ENCODE data around the gene MYT1. TPM values are rescaled to one million over a fixed set of nuclear protein-coding genes. Genes with fewer than 3 reads are reported as not detected.

MYT1 gene
- polyA plus RNA-seq, 3 donors, result not detected

DNA sequence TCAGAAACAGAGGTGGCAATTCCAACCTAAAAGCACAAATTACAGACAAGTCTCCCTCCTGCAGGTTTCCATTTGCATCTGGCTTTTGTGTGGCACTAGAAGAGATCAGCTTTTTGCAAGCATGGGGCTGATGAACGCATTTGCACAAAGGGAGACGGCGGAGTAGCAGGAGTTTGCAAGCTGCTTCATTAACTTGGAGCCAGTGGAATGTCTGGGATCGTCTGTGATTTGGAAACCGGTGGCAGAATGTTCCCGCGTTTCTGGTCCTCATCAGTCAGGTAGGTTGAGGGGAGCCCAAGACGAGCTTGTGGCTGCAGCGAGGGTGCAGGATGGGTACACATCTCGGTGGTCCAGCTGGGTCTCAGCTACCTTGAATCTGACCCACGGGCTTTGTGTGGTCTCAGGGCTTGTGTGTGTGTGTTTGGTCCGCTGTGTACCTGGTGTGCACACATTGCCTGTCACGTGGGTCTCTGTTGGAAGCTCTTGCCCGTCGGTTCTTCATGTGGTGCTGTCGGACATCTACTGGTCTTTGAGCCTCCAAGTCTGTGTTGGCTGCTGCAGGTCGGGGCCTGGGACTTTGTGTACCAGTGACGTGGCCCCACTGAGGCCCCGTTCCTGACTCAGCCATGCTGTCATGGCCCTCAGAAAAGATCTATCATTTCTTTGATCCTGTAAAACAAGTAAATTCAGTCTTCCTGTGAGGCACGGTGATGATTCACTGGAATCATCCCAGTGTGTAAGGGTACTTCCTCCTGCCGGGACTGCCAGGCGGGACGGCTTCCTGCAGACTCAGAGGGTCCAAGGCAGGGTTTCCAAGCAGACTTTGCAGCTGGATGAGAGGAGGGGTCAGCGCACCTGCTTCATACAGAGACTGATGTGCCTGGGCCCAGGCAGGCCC is 12.4 kb upstream of the MYT1 start:
- Histone ChIP-seq H3K4me1 (ENCODE audit: control insufficient read depth in 1 of 2, insufficient read depth in 2 of 2, low read length in 2 of 2) (no peaks in the 10 kb centered on the region), H3K27me3 (ENCODE audit: control insufficient read depth in 2 of 2, insufficient read depth in 2 of 2, low read length in 2 of 2) (no peaks in the 10 kb centered on the region), H3K4me3 (replicated peaks in 1 of 3; ENCODE audit: low read depth in 2 of 3, low read length in 3 of 3) (no peak overlapping the region), H3K9me3 (replicated peaks in 1 of 2; ENCODE audit: control insufficient read depth in 1 of 2, insufficient read depth in 1 of 2, low read length in 2 of 2) (peaks cover 4 to 12% of the 10 kb centered on the region in 2 donors), H2AFZ (ENCODE audit: insufficient read depth, low read depth, low read length, poor library complexity, severe bottlenecking) (no peak overlapping the region), H3K79me2 (ENCODE audit: insufficient read depth, low read length) (no peaks in the 10 kb centered on the region), H3K4me2 (replicated peaks; ENCODE audit: extremely low read depth, low read length, poor library complexity, severe bottlenecking) (no peak overlapping the region), H3K9ac (ENCODE audit: insufficient read depth, low read length, poor library complexity, severe bottlenecking) (no peak overlapping the region), H4K20me1 (ENCODE audit: insufficient read depth, low read length) (no peaks in the 10 kb centered on the region), H3K36me3 (replicated peaks in 1 of 2; ENCODE audit: control insufficient read depth in 1 of 2, insufficient read depth in 2 of 2, low read length in 2 of 2) (no peaks in the 10 kb centered on the region), H3K27ac (ENCODE audit: low read depth in 1 of 2, low read length in 2 of 2) (no peak overlapping the region)
- Mint-ChIP-seq H3K27me3 (ENCODE audit: low read depth in 3 of 3) (peaks cover 0 to 7% (median 1%) of the 10 kb centered on the region in 3 donors), H3K4me1 (no peaks in the 10 kb centered on the region), H3K36me3 (no peaks in the 10 kb centered on the region), H3K9me3 (peaks cover 0 to 13% (median 2%) of the 10 kb centered on the region in 7 donors), H3K27ac (no peak overlapping the region), H3K4me3 (no peak overlapping the region)
- intact Hi-C loops (cut with micrococcal nuclease), result no loop called here
- no peak for DNase-seq
- WGBS (ENCODE audit: insufficient coverage), result 85% methylated on average over 24 of the region's 24 CpGs
- TF ChIP-seq, protein P1, sequence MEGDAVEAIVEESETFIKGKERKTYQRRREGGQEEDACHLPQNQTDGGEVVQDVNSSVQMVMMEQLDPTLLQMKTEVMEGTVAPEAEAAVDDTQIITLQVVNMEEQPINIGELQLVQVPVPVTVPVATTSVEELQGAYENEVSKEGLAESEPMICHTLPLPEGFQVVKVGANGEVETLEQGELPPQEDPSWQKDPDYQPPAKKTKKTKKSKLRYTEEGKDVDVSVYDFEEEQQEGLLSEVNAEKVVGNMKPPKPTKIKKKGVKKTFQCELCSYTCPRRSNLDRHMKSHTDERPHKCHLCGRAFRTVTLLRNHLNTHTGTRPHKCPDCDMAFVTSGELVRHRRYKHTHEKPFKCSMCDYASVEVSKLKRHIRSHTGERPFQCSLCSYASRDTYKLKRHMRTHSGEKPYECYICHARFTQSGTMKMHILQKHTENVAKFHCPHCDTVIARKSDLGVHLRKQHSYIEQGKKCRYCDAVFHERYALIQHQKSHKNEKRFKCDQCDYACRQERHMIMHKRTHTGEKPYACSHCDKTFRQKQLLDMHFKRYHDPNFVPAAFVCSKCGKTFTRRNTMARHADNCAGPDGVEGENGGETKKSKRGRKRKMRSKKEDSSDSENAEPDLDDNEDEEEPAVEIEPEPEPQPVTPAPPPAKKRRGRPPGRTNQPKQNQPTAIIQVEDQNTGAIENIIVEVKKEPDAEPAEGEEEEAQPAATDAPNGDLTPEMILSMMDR (IDR thresholded peaks at IDR 0.05), result no peak

DNA sequence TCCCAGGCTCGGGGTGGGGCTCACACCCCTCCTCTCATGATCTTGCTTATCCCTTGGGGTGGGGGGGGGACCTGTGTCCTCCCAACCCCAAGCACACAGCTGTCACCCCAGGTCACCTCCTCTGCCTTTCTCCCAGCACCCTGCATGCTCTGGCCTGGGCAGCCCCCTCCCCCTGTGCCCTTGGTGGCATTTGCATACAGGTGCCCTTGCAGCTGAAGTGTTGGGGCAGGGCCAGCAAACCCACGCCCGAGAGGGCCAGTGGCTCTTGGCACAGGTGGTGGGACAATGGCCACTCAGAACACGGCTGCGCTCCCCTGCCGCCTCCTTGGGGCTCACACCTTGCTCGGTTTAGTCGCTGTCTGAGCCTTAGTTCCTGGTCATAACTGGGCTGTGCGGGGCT is 11.3 kb upstream of the MYT1 start:
- Mint-ChIP-seq H3K4me1 (no peaks in the 10 kb centered on the region), H3K4me3 (no peak overlapping the region), H3K9me3 (peaks cover 0 to 8% (median 2%) of the 10 kb centered on the region in 7 donors), H3K27me3 (ENCODE audit: low read depth in 3 of 3) (peaks cover 0 to 7% (median 1%) of the 10 kb centered on the region in 3 donors), H3K27ac (no peak overlapping the region), H3K36me3 (no peaks in the 10 kb centered on the region)
- peaks cover 4 to 12% of the 10 kb centered on the region in 2 donors for H3K9me3 ChIP-seq (replicated peaks in 1 of 2; ENCODE audit: control insufficient read depth in 1 of 2, insufficient read depth in 1 of 2, low read length in 2 of 2)
- no peaks in the 10 kb centered on the region for H3K4me1 ChIP-seq (ENCODE audit: control insufficient read depth in 1 of 2, insufficient read depth in 2 of 2, low read length in 2 of 2)
- 94% methylated on average over 8 of the region's 9 CpGs for WGBS (ENCODE audit: insufficient coverage)
- H3K36me3 ChIP-seq (replicated peaks in 1 of 2; ENCODE audit: control insufficient read depth in 1 of 2, insufficient read depth in 2 of 2, low read length in 2 of 2), result no peaks in the 10 kb centered on the region
- TF ChIP-seq, protein P1 (IDR thresholded peaks at IDR 0.05), result no peak
- no peaks in the 10 kb centered on the region for H3K79me2 ChIP-seq (ENCODE audit: insufficient read depth, low read length)
- no peaks in the 10 kb centered on the region for H4K20me1 ChIP-seq (ENCODE audit: insufficient read depth, low read length)
- no peak overlapping the region for H3K4me3 ChIP-seq (replicated peaks in 1 of 3; ENCODE audit: low read depth in 2 of 3, low read length in 3 of 3)
- no peak overlapping the region for H2AFZ ChIP-seq (ENCODE audit: insufficient read depth, low read depth, low read length, poor library complexity, severe bottlenecking)
- no peak overlapping the region for H3K4me2 ChIP-seq (replicated peaks; ENCODE audit: extremely low read depth, low read length, poor library complexity, severe bottlenecking)
- no peak overlapping the region for H3K9ac ChIP-seq (ENCODE audit: insufficient read depth, low read length, poor library complexity, severe bottlenecking)
- no peak for DNase-seq
- H3K27ac ChIP-seq (ENCODE audit: low read depth in 1 of 2, low read length in 2 of 2), result no peak overlapping the region
- intact Hi-C loops (cut with micrococcal nuclease), result no loop called here
- H3K27me3 ChIP-seq (ENCODE audit: control insufficient read depth in 2 of 2, insufficient read depth in 2 of 2, low read length in 2 of 2), result no peaks in the 10 kb centered on the region

Data from CD14-positive monocyte (primary cell).